Activated CD8-positive, alpha-beta T cell treated with anti-CD3 and anti-CD28 coated beads for 36 hours (primary cell): ENCODE measurements around the gene GTF2F2. TPM values are rescaled to one million over a fixed set of nuclear protein-coding genes. Genes with fewer than 3 reads are reported as not detected.
"Not testable (repeated sequence)": the region's sequence is repeated elsewhere in the genome, so short reads cannot be mapped to it uniquely, and the experiment has no call there.

Experiments
- ATAC-seq: fragments of 200-7000 bp; cut with Tn5 transposase; one replicate; pipeline ENCODE4 v1.10.0; 2021; ENCODE audit warnings: mild to moderate bottlenecking, moderate library complexity
- CTCF ChIA-PET: fragments of 350-600 bp; sonication (Branson Sonifier 250); formaldehyde crosslinking; loops from one replicate; lab custom pipeline; 2021; ENCODE audit warnings: antibody characterized with exemption; lab: Charles Lee
- POLR2A ChIA-PET: fragments of 350-600 bp; sonication (Branson Sonifier 250); formaldehyde crosslinking; loops from one replicate; lab custom pipeline; 2021; ENCODE audit warnings: antibody characterized with exemption; lab: Charles Lee
- DNase-seq: peaks from one replicate; pipeline ENCODE4 v3.0.0-alpha.2; 2020
- H3K27ac Mint-ChIP-seq: one replicate; pipeline ENCODE4 v1.8.0; 2021; ENCODE audit warnings: mild to moderate bottlenecking, mixed read lengths
- H3K27me3 Mint-ChIP-seq: one replicate; pipeline ENCODE4 v1.8.0; 2021; ENCODE audit warnings: mixed read lengths
- H3K36me3 Mint-ChIP-seq: one replicate; pipeline ENCODE4 v1.8.0; 2021; ENCODE audit warnings: low read depth, mixed read lengths
- H3K4me1 Mint-ChIP-seq: one replicate; pipeline ENCODE4 v1.8.0; 2021; ENCODE audit warnings: low read depth, mixed read lengths
- H3K4me3 Mint-ChIP-seq: one replicate; pipeline ENCODE4 v1.8.0; 2021; ENCODE audit warnings: mild to moderate bottlenecking, moderate library complexity, mixed read lengths
- H3K9me3 Mint-ChIP-seq: one replicate; pipeline ENCODE4 v1.8.0; 2021; ENCODE audit warnings: mixed read lengths
- CTCF ChIP-seq: fragments of 200-600 bp; IDR thresholded peaks from one replicate; pipeline ENCODE4 v1.8.0; 2022; ENCODE audit warnings: antibody characterized with exemption, mild to moderate bottlenecking
- intact Hi-C: fragments of 100-400 bp; cut with micrococcal nuclease; formaldehyde crosslinking; loops from one replicate; pipeline ENCODE4 v1.10.0; 2022
- total RNA-seq, 2 experiments: library from RNA; stranded (reverse); gene quantifications; one replicate each; pipeline ENCODE4 v1.2.3, GENCODE V29; 2021

GTF2F2 gene
- total RNA-seq, 2 experiments from 2014 or later: 25.8 to 28.9 TPM

- CTCF ChIA-PET: interaction anchor here (0.6 to 1.3 kb wide), 3 partner anchors 8 to 119 kb away, joined by 3 read pairs; partner anchors contain the start of gene GTF2F2
Observed at GRCh38 chr13:45238945-45239795, 118.9 kb downstream of the GTF2F2 start.

GRCh38 chr13:45240143-45240542 lies 119.8 kb downstream of the GTF2F2 start:
- Mint-ChIP-seq H3K4me1 (peaks cover 12% of the 10 kb centered on the region), H3K27me3 (no peaks in the 10 kb centered on the region)

More at GRCh38 chr13:45238945-45239795, 118.9 kb downstream of the GTF2F2 start:
- intact Hi-C loops: no loop called here
- POLR2A ChIA-PET: interaction anchor here (1.1 kb wide), 1 partner anchor 121 kb away, joined by 3 read pairs; no protein-coding TSS in a partner anchor
- no peaks in the 10 kb centered on the region for H3K27me3 Mint-ChIP-seq
- H3K4me3 Mint-ChIP-seq: no peak overlapping the region
- DNase-seq (no peak), ATAC-seq (no peak)
- H3K9me3 Mint-ChIP-seq: no peaks in the 10 kb centered on the region
- H3K27ac Mint-ChIP-seq: peak overlapping the region; percentile 13
- peaks cover 12% of the 10 kb centered on the region for H3K4me1 Mint-ChIP-seq
- no peak for TF ChIP-seq CTCF
- no peaks in the 10 kb centered on the region for H3K36me3 Mint-ChIP-seq

GRCh38 chr13:45242070-45242469 lies 121.8 kb downstream of the GTF2F2 start:
- no peak for ATAC-seq
- POLR2A ChIA-PET: no interaction called here
- intact Hi-C loops: no loop called here
- no peak for DNase-seq
- Mint-ChIP-seq H3K4me3 (no peak overlapping the region), H3K36me3 (no peaks in the 10 kb centered on the region), H3K27ac (no peak overlapping the region), H3K9me3 (no peaks in the 10 kb centered on the region), H3K27me3 (no peaks in the 10 kb centered on the region), H3K4me1 (peaks cover 9% of the 10 kb centered on the region)
- CTCF ChIA-PET: no interaction called here
- no peak for TF ChIP-seq CTCF

More at GRCh38 chr13:45240143-45240542, 119.8 kb downstream of the GTF2F2 start:
- no peak for TF ChIP-seq CTCF
- ChIA-PET POLR2A (interaction anchor here (1.1 kb wide), 1 partner anchor 122 kb away, joined by 3 read pairs; no protein-coding TSS in a partner anchor), CTCF (interaction anchor here (1.3 kb wide), 1 partner anchor 9 kb away, joined by 3 read pairs; no protein-coding TSS in a partner anchor)
- DNase-seq (no peak), ATAC-seq (no peak)
- Mint-ChIP-seq H3K36me3 (no peaks in the 10 kb centered on the region), H3K27ac (no peak overlapping the region), H3K9me3 (no peaks in the 10 kb centered on the region), H3K4me3 (no peak overlapping the region)
- intact Hi-C loops: no loop called here

- TF ChIP-seq CTCF: no peak
- Mint-ChIP-seq H3K4me3 (no peak overlapping the region), H3K36me3 (no peaks in the 10 kb centered on the region), H3K9me3 (no peaks in the 10 kb centered on the region), H3K4me1 (peaks cover 9% of the 10 kb centered on the region), H3K27me3 (no peaks in the 10 kb centered on the region), H3K27ac (no peak overlapping the region)
- ChIA-PET CTCF (no interaction called here), POLR2A (no interaction called here)
- no peak for DNase-seq
- intact Hi-C loops: no loop called here
- ATAC-seq: no peak
Observed at GRCh38 chr13:45242524-45242923, 122.2 kb downstream of the GTF2F2 start.

GRCh38 chr13:45243077-45243476 lies 122.8 kb downstream of the GTF2F2 start:
- ChIA-PET POLR2A (no interaction called here), CTCF (no interaction called here)
- H3K4me1 Mint-ChIP-seq: peaks cover 9% of the 10 kb centered on the region
- no peaks in the 10 kb centered on the region for H3K27me3 Mint-ChIP-seq
- intact Hi-C loops: no loop called here
- no peak for TF ChIP-seq CTCF
- H3K36me3 Mint-ChIP-seq: no peaks in the 10 kb centered on the region
- no peak overlapping the region for H3K27ac Mint-ChIP-seq
- no peak overlapping the region for H3K4me3 Mint-ChIP-seq
- DNase-seq (no peak), ATAC-seq (no peak)
- H3K9me3 Mint-ChIP-seq: no peaks in the 10 kb centered on the region

- CTCF ChIA-PET, H3K9me3 Mint-ChIP-seq, H3K36me3 Mint-ChIP-seq, H3K27me3 Mint-ChIP-seq, H3K27ac Mint-ChIP-seq, H3K4me1 Mint-ChIP-seq, DNase-seq, H3K4me3 Mint-ChIP-seq, intact Hi-C loops, ATAC-seq, POLR2A ChIA-PET: not testable (repeated sequence)
Observed at GRCh38 chr13:45244736-45245135, 124.4 kb downstream of the GTF2F2 start.
